IPS DF 4.7 (cell line): ENCODE results near the gene GNA14.
"Not testable (repeated sequence)": the region's sequence is repeated elsewhere in the genome, so short reads cannot be mapped to it uniquely, and the experiment has no call there.

Source experiments
- DNase-seq: peaks from one replicate; pipeline ENCODE4 v3.0.0-alpha.2; 2013; ENCODE audit warnings: low spot score; ENCODE audit errors: extremely low read depth

GNA14 gene

DNA sequence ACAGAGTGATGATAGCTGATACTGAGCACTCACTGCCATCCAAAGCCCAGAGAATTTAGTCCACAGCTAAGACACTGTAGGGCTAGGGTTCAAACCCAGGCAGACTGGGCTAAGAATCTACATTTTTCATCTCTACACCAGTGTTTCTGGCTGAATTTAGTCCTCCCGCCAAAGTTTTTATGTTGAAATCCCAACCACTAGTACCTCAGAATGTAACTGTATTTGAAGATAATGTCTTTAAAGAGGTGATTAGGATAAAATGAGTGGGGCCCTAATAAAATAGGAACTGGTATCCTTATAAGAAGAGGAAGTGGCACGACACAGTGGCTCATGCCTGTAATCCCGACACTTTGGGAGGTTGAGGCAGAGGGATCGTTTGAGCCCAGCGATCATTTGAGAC is 4.3 kb downstream of the GNA14 start:
- no peak for DNase-seq

DNA sequence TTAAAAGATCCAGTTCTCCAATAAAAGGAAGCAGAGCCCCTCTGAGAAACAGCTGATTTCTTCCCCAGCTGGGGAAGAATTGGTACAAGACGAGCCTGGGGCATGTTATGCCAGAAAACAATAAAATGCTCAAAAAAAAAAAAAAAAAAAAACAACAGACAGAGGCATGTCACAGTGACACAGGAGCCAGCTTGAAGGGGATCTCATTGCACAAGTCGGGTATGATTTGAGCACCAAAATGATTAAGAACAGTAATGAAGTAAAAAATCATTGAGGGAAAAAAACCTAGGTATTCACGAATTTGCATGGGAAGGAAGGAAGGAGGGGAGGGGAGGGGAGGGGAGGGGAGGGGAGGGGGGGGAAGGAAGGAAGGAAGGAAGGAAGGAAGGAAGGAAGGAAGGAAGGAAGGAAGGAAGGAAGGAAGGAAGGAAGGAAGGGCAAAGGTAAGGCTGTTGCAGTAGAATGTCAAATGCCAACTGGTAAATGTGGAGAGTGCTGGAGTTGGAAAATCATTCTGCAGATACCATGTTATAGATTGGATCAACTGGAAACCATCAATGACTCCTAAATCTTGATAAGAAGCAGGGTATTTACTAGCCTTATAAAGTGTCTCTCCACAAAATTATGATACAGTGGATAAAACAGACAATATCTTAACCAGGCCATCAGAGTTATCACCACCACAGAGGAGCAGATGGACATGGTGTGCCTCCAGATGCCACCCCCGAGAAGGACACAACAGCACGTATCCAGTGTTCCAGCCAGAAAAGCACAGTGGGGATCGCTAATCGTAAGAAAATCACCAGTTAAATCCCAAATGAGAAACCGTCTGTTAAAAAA is 7.2 kb downstream of the GNA14 start:
- DNase-seq: no peak

GRCh38 chr9:77632652-77633051 is 15.5 kb downstream of the GNA14 start:
- no peak for DNase-seq

DNA sequence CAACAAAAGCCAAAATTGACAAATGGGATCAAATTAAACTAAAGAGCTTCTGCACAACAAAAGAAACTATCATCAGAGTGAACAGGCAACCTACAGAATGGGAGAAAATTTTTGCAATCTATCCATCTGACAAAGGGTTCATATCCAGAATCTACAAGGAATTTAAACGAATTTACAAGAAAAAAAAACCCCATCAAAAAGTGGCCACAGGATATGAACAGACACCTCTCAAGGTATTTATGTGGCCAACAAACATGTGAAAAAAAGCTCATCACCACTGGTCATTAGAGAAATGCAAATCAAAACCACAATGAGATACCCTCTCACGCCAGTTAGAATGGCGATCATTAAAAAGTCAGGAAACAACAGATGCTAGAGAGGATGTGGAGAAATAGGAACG is 19.3 kb downstream of the GNA14 start:
- DNase-seq: not testable (repeated sequence)

GRCh38 chr9:77616191-77616590 is 31.9 kb downstream of the GNA14 start:
- DNase-seq: no peak

GRCh38 chr9:77614645-77615044 is 33.5 kb downstream of the GNA14 start:
- no peak for DNase-seq

GRCh38 chr9:77606526-77606925 is 41.6 kb downstream of the GNA14 start:
- no peak for DNase-seq

GRCh38 chr9:77605449-77606220 is 42.5 kb downstream of the GNA14 start:
- DNase-seq: no peak

- no peak for DNase-seq
Measured at GRCh38 chr9:77604316-77604715, 43.8 kb downstream of the GNA14 start.

DNA sequence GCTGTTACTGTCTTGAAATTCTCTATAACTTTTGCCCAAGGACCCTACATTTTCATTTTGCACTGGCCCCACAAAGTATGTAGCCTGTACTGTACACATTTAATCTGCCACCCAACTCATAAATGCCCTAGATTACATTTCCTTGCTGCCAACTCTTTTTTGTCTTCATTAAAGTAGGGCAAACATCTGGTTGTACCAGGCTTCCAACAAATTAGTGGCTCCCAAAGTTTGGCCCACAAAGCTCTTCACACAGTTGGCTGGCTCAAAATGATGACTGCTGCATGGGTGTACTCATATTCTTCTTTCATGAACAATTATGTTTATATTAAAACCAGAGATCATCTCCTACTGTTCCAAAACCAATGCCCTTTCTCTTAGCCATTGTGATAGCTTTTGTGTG is 45.3 kb downstream of the GNA14 start:
- no peak for DNase-seq

GRCh38 chr9:77601476-77602099 is 46.5 kb downstream of the GNA14 start:
- no peak for DNase-seq

GRCh38 chr9:77600810-77601209 is 47.3 kb downstream of the GNA14 start:
- no peak for DNase-seq

- no peak for DNase-seq
Measured at GRCh38 chr9:77599492-77599891, 48.6 kb downstream of the GNA14 start.

- no peak for DNase-seq
Measured at GRCh38 chr9:77598991-77599390, 49.1 kb downstream of the GNA14 start.

- DNase-seq: no peak
Measured at GRCh38 chr9:77598524-77598923, 49.6 kb downstream of the GNA14 start.

- no peak for DNase-seq
Measured at GRCh38 chr9:77597057-77597456, 51.1 kb downstream of the GNA14 start.

GRCh38 chr9:77595426-77596095 is 52.6 kb downstream of the GNA14 start:
- no peak for DNase-seq

GRCh38 chr9:77594963-77595362 is 53.2 kb downstream of the GNA14 start:
- no peak for DNase-seq

GRCh38 chr9:77593528-77593927 is 54.6 kb downstream of the GNA14 start:
- no peak for DNase-seq

DNA sequence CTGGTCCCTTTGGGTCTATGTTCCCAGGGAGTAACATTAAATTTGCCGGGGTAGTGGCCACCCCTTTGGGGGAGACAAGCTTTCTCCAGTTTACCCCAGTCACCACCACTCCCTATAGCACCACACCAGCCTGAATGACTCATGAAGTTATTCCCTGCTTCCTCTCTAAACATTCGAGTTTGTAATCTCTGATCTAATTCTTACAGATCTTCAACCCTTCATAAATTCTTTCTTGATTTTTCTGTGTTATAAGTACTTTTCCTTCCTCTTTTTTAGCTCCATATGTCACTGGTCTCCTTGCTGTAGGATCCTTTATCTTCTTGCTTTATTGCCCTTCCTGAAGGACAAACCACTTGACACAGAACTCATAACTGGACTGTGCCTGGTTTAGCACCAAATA is 55.6 kb downstream of the GNA14 start:
- no peak for DNase-seq

GRCh38 chr9:77589046-77589795 is 58.9 kb downstream of the GNA14 start:
- DNase-seq: no peak
